ENCODE measurements around the gene FARS2. TPM values are rescaled to one million over a fixed set of nuclear protein-coding genes. Genes with fewer than 3 reads are reported as not detected.

The FARS2 gene
- total and polyA plus RNA-seq, 2 donors (not counting 3 experiments of a cell fraction or from before 2014, with no cell fraction given) = 20.2 to 20.5 TPM

DNA sequence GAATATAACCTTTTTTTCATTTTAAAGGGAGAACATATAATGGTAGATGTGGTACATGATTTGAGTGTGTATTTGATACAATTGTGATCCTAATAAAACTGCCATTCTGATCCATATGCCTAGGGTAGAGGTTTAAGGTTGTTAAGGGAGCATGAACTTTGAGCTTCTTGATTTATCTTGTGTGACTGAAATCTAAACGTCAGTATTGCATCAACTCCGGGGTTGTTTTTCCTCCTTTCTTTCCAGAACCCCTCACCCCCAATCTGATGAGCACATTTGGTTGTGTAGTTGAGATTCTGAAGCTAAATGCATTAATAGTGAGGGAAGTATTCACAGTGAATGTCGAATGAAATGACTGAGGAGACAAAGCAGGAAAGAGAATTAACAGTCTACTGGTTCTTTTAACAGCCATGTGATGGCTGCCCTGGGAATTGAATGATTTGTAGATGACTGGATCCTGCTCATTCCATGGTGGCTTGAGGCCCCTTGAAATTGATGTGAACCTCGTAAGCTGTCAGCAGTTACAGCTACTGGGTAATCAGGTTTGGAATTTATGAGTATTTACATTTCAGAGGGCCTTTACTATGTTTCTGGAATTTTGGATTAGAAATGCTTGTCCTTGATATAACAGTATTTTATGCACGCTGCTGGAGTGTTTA lies 44.8 kb downstream of the FARS2 start:
- intact Hi-C loops (cut with micrococcal nuclease) (no loop called here), dilution Hi-C loops (cut with MboI; ENCODE audit: extremely low pct_ligation_motif_present, low sequenced_read_pairs) (no loop called here)
- Histone ChIP-seq H3K4me2 (ENCODE audit: insufficient read depth, low read length) (no peak overlapping the region), H2AFZ (ENCODE audit: low read depth, low read length) (no peak overlapping the region), H3K79me2 (ENCODE audit: control insufficient read depth, insufficient read depth, low read length) (no peaks in the 10 kb centered on the region), H3K4me3 (replicated peaks in 1 of 3; ENCODE audit: insufficient read depth in 1 of 3, low read depth in 1 of 3, low read length in 3 of 3) (no peak overlapping the region), H3K27ac (ENCODE audit: insufficient read depth, low read depth, low read length) (no peak overlapping the region), H3K36me3 (ENCODE audit: control insufficient read depth in 2 of 2, extremely low read depth in 1 of 2, insufficient read depth in 2 of 2, low read length in 2 of 2) (no peaks in the 10 kb centered on the region), H3K9ac (replicated peaks; ENCODE audit: extremely low read depth, insufficient read depth, low read length) (no peak overlapping the region), H3K9me1 (replicated peaks; ENCODE audit: control insufficient read depth, extremely low read depth, insufficient read depth, low read length) (no peaks in the 10 kb centered on the region), H3K27me3 (ENCODE audit: control insufficient read depth in 2 of 2, insufficient read depth in 2 of 2, low read length in 2 of 2) (no peaks in the 10 kb centered on the region), H4K20me1 (replicated peaks; ENCODE audit: control insufficient read depth, extremely low read depth, insufficient read depth, low read length) (no peaks in the 10 kb centered on the region), H3K4me1 (ENCODE audit: control insufficient read depth, extremely low read depth, insufficient read depth, low read length) (no peaks in the 10 kb centered on the region), H3K9me3 (replicated peaks; ENCODE audit: control insufficient read depth, insufficient read depth, low read length) (no peaks in the 10 kb centered on the region)
- FAIRE-seq (no peak), DNase-seq (ENCODE audit: low read depth, low spot score) (no peak)
- ChIA-PET CTCF (interaction anchor here (1.1 to 4.5 kb wide), 3 partner anchors 36 to 163 kb away, joined by 3 to 37 read pairs (median 3); no protein-coding TSS in a partner anchor), POLR2A (no interaction called here)
- no TSS peak for BruUV-seq (replicated peaks)
- TF ChIP-seq MYC (IDR thresholded peaks at IDR 0.05; ENCODE audit: low read depth, low read length) (no peak), POLR2AphosphoS5 (IDR thresholded peaks at IDR 0.05; ENCODE audit: insufficient read depth, low read depth, low read length) (no peak), POLR2A (IDR thresholded peaks at IDR 0.05; ENCODE audit: low read depth, low read length) (no peak)
- TF ChIP-seq, protein P1, sequence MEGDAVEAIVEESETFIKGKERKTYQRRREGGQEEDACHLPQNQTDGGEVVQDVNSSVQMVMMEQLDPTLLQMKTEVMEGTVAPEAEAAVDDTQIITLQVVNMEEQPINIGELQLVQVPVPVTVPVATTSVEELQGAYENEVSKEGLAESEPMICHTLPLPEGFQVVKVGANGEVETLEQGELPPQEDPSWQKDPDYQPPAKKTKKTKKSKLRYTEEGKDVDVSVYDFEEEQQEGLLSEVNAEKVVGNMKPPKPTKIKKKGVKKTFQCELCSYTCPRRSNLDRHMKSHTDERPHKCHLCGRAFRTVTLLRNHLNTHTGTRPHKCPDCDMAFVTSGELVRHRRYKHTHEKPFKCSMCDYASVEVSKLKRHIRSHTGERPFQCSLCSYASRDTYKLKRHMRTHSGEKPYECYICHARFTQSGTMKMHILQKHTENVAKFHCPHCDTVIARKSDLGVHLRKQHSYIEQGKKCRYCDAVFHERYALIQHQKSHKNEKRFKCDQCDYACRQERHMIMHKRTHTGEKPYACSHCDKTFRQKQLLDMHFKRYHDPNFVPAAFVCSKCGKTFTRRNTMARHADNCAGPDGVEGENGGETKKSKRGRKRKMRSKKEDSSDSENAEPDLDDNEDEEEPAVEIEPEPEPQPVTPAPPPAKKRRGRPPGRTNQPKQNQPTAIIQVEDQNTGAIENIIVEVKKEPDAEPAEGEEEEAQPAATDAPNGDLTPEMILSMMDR (IDR thresholded peaks at IDR 0.05; ENCODE audit: extremely low read depth in 1 of 2, insufficient read depth in 1 of 2, low read depth in 1 of 2, low read length in 2 of 2) = no peak

DNA sequence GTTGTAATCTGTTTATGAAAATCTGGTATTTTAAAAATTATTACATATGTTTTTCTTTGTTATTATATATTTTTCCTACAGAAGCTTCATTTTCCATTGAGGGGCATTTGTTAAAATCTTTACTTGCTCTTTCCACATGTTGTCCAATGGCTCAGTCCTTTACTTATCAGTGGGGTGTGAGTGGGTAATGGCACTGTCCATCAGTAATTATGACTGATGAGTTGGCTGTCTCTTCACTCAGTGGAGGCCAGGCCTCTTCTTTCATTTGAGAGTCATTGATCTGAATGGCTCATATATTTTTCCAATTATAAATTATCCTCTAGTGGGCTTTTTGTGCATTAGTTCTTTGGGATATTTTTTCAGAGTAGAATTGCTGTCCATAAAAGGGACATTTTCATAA lies 45.7 kb downstream of the FARS2 start:
- H3K79me2 ChIP-seq (ENCODE audit: control insufficient read depth, insufficient read depth, low read length) = no peaks in the 10 kb centered on the region
- POLR2A ChIA-PET = no interaction called here
- CTCF ChIA-PET = interaction anchor here (1.1 to 4.5 kb wide), 2 partner anchors 36 to 163 kb away, joined by 3 to 37 read pairs; no protein-coding TSS in a partner anchor
- intact Hi-C loops (cut with micrococcal nuclease) = no loop called here
- H2AFZ ChIP-seq (ENCODE audit: low read depth, low read length) = no peak overlapping the region
- FAIRE-seq (no peak), DNase-seq (ENCODE audit: low read depth, low spot score) (no peak)
- no peak overlapping the region for H3K4me2 ChIP-seq (ENCODE audit: insufficient read depth, low read length)
- H4K20me1 ChIP-seq (replicated peaks; ENCODE audit: control insufficient read depth, extremely low read depth, insufficient read depth, low read length) = no peaks in the 10 kb centered on the region
- no peak overlapping the region for H3K27ac ChIP-seq (ENCODE audit: insufficient read depth, low read depth, low read length)
- H3K4me1 ChIP-seq (ENCODE audit: control insufficient read depth, extremely low read depth, insufficient read depth, low read length) = no peaks in the 10 kb centered on the region
- no peaks in the 10 kb centered on the region for H3K9me3 ChIP-seq (replicated peaks; ENCODE audit: control insufficient read depth, insufficient read depth, low read length)
- H3K4me3 ChIP-seq (replicated peaks in 1 of 3; ENCODE audit: insufficient read depth in 1 of 3, low read depth in 1 of 3, low read length in 3 of 3) = no peak overlapping the region
- TF ChIP-seq FOS (IDR thresholded peaks at IDR 0.05; ENCODE audit: borderline replicate concordance, insufficient read depth, low read length) (no peak), MYC (IDR thresholded peaks at IDR 0.05; ENCODE audit: low read depth, low read length) (no peak), POLR2A (IDR thresholded peaks at IDR 0.05; ENCODE audit: low read depth, low read length) (no peak), EZH2 (IDR thresholded peaks at IDR 0.05; ENCODE audit: borderline replicate concordance, low read depth, low read length, severe bottlenecking) (no peak), JUN (IDR thresholded peaks at IDR 0.05; ENCODE audit: borderline replicate concordance, insufficient read depth, insufficient read length, low read depth) (no peak), POLR2AphosphoS5 (IDR thresholded peaks at IDR 0.05; ENCODE audit: insufficient read depth, low read depth, low read length) (no peak), GATA2 (IDR thresholded peaks at IDR 0.05; ENCODE audit: insufficient read depth, insufficient read length, low read depth, low read length) (no peak)
- TF ChIP-seq, protein P2, sequence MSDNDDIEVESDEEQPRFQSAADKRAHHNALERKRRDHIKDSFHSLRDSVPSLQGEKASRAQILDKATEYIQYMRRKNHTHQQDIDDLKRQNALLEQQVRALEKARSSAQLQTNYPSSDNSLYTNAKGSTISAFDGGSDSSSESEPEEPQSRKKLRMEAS (IDR thresholded peaks at IDR 0.05; ENCODE audit: insufficient read depth, insufficient read length) = no peak
- TF ChIP-seq, protein P1 (IDR thresholded peaks at IDR 0.05; ENCODE audit: extremely low read depth in 1 of 2, insufficient read depth in 1 of 2, low read depth in 1 of 2, low read length in 2 of 2) = no peak
- BruUV-seq (replicated peaks) = no TSS peak
- no peaks in the 10 kb centered on the region for H3K36me3 ChIP-seq (ENCODE audit: control insufficient read depth in 2 of 2, extremely low read depth in 1 of 2, insufficient read depth in 2 of 2, low read length in 2 of 2)
- dilution Hi-C loops (cut with MboI; ENCODE audit: extremely low pct_ligation_motif_present, low sequenced_read_pairs) = no loop called here
- H3K9me1 ChIP-seq (replicated peaks; ENCODE audit: control insufficient read depth, extremely low read depth, insufficient read depth, low read length) = no peaks in the 10 kb centered on the region
- H3K27me3 ChIP-seq (ENCODE audit: control insufficient read depth in 2 of 2, insufficient read depth in 2 of 2, low read length in 2 of 2) = no peaks in the 10 kb centered on the region
- no peak overlapping the region for H3K9ac ChIP-seq (replicated peaks; ENCODE audit: extremely low read depth, insufficient read depth, low read length)
